HG02759 (cell line): ENCODE data around the gene NOL4L.

Experiments
- ATAC-seq: cut with Tn5 transposase; IDR thresholded peaks from one replicate; pipeline ENCODE4 v1.9.1; 2021; ENCODE audit warnings: mild to moderate bottlenecking, moderate library complexity; ENCODE audit not compliant: unreplicated experiment

NOL4L gene

DNA sequence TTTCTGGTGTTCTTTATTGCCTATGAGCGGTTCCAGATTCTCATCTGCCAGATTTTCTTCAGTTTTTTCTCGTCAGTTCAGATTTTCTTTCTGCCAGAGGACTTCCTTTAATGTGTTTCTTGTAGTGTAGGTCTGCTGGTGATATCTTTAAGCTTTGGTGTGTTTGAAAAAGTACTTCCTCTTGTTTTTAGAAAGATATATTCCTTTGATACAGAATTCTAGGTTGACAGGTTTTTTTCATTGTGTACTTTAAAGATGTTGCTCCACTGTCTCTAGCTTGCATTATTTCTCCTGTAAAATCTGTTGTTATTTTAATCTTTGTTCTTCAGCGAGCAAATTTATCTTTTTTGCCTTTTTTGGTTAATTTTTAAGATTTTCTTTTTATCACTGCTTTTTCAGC lies 190.1 kb downstream of the NOL4L start:
- no peak for ATAC-seq
